Stimulated activated CD4-positive, alpha-beta T cell treated with anti-CD3 and anti-CD28 coated beads, Interleukin-2, amount 100 ng/mL, for 48 hours (primary cell): Measurements from ENCODE around the gene LEP.
"Not testable (repeated sequence)": the region's sequence is repeated elsewhere in the genome, so short reads cannot be mapped to it uniquely, and the experiment has no call there.

Experiments
- DNase-seq, 2 donors: peaks; one replicate each; pipeline ENCODE4 v3.0.0-alpha.2; 2020

LEP gene

GRCh38 chr7:128211626-128212025 is 29.5 kb upstream of the LEP start:
- DNase-seq: no peak

- DNase-seq: no peak
These were observed 26.6 kb upstream of the LEP start for GRCh38 chr7:128214463-128214862.

GRCh38 chr7:128215281-128215680 is 25.8 kb upstream of the LEP start:
- no peak for DNase-seq

- DNase-seq: no peak
These were observed 25.3 kb upstream of the LEP start for GRCh38 chr7:128215739-128216138.

- no peak for DNase-seq
These were observed 23.9 kb upstream of the LEP start for GRCh38 chr7:128217030-128217805.

- DNase-seq: no peak
These were observed 23.0 kb upstream of the LEP start for GRCh38 chr7:128217967-128218652.

- no peak for DNase-seq
These were observed 21.4 kb upstream of the LEP start for GRCh38 chr7:128219636-128220035.

- no peak for DNase-seq
These were observed 19.1 kb upstream of the LEP start for GRCh38 chr7:128221929-128222403.

- no peak for DNase-seq
These were observed 14.7 kb upstream of the LEP start for GRCh38 chr7:128226132-128226980.

GRCh38 chr7:128227271-128227670 is 13.8 kb upstream of the LEP start:
- DNase-seq: no peak

- DNase-seq: no peak
These were observed 10.1 kb upstream of the LEP start for GRCh38 chr7:128231021-128231420.

- no peak for DNase-seq
These were observed 9.4 kb upstream of the LEP start for GRCh38 chr7:128231677-128232076.

GRCh38 chr7:128233471-128233870 is 7.6 kb upstream of the LEP start:
- DNase-seq: no peak

- DNase-seq: no peak
These were observed 6.5 kb upstream of the LEP start for GRCh38 chr7:128234476-128235026.

GRCh38 chr7:128235471-128235870 is 5.6 kb upstream of the LEP start:
- DNase-seq: no peak

GRCh38 chr7:128236924-128237586 is 4.0 kb upstream of the LEP start:
- no peak for DNase-seq

- DNase-seq: not testable (repeated sequence)
These were observed 1.9 kb upstream of the LEP start for GRCh38 chr7:128239146-128239545.

- no peak for DNase-seq
These were observed 1.6 kb downstream of the LEP start for GRCh38 chr7:128242661-128243060.

- no peak for DNase-seq
These were observed 2.2 kb downstream of the LEP start for GRCh38 chr7:128243273-128243672.

GRCh38 chr7:128244861-128245260 is 3.8 kb downstream of the LEP start:
- DNase-seq: no peak

GRCh38 chr7:128247108-128247507 is 6.0 kb downstream of the LEP start:
- no peak for DNase-seq

- DNase-seq: no peak
These were observed 6.6 kb downstream of the LEP start for GRCh38 chr7:128247640-128248194.
